OCI-LY1 (cell line): ENCODE results near the gene PCDH12.

ENCODE experiments used
- H2AFZ ChIP-seq: fragments of 200-600 bp; sonication (generic), shearing (Covaris generic); 2 replicates; pipeline ENCODE4 v1.6.0; 2014; ENCODE audit warnings: antibody characterized with exemption, mild to moderate bottlenecking, low read length
- H3F3A ChIP-seq: fragments of 200-600 bp; sonication (generic), shearing (Covaris generic); 2 replicates; pipeline ENCODE4 v1.6.0; 2014; ENCODE audit warnings: mild to moderate bottlenecking, antibody characterized with exemption, low read length, moderate library complexity; ENCODE audit not compliant: insufficient read depth
- H3K27ac ChIP-seq: fragments of 200-600 bp; sonication (generic); 2 replicates; pipeline ENCODE4 v1.5.1; 2014; ENCODE audit warnings: low read length, mixed run types, mild to moderate bottlenecking, low read depth; ENCODE audit not compliant: poor library complexity, severe bottlenecking
- H3K27me3 ChIP-seq: fragments of 200-600 bp; sonication (generic); 2 replicates; pipeline ENCODE4 v1.6.0; 2014; ENCODE audit warnings: antibody characterized with exemption, mild to moderate bottlenecking, low read length, moderate library complexity; ENCODE audit not compliant: insufficient read depth
- H3K36me3 ChIP-seq: fragments of 200-600 bp; sonication (generic); 2 replicates; pipeline ENCODE4 v1.6.1; 2014; ENCODE audit warnings: mild to moderate bottlenecking, antibody characterized with exemption, low read length, moderate library complexity, mixed read lengths; ENCODE audit not compliant: insufficient read depth
- H3K4me1 ChIP-seq: fragments of 200-600 bp; sonication (generic); 2 replicates; pipeline ENCODE4 v1.5.1; 2014; ENCODE audit warnings: mild to moderate bottlenecking, low read length, moderate library complexity; ENCODE audit not compliant: insufficient read depth, severe bottlenecking
- H3K4me2 ChIP-seq: fragments of 200-600 bp; sonication (generic), shearing (Covaris generic); 2 replicates; pipeline ENCODE4 v1.6.1; 2014; ENCODE audit warnings: low read length
- H3K4me3 ChIP-seq: fragments of 200-600 bp; sonication (generic); 2 replicates; pipeline ENCODE4 v1.5.1; 2014; ENCODE audit warnings: low read length, low read depth, mild to moderate bottlenecking, mixed read lengths; ENCODE audit not compliant: poor library complexity, severe bottlenecking
- H3K79me2 ChIP-seq: fragments of 200-600 bp; shearing (Covaris generic); 2 replicates; pipeline ENCODE4 v1.6.1; 2016; ENCODE audit warnings: mixed run types, low read length, mixed read lengths; ENCODE audit not compliant: insufficient read depth
- H3K9ac ChIP-seq: fragments of 200-600 bp; sonication (generic), shearing (Covaris generic); 2 replicates; pipeline ENCODE4 v1.6.1; 2014; ENCODE audit warnings: mild to moderate bottlenecking, low read length, mixed read lengths
- H3K9me2 ChIP-seq: fragments of 200-600 bp; sonication (generic), shearing (Covaris generic); 2 replicates; pipeline ENCODE4 v1.6.1; 2014; ENCODE audit warnings: low read depth, mild to moderate bottlenecking, low read length, mixed read lengths
- H3K9me3 ChIP-seq: fragments of 200-600 bp; shearing (Covaris generic); 2 replicates; pipeline ENCODE4 v1.6.1; 2014; ENCODE audit warnings: low read length, mixed read lengths
- H4K20me1 ChIP-seq: fragments of 200-600 bp; sonication (generic), shearing (Covaris generic); 2 replicates; pipeline ENCODE4 v1.6.0; 2016; ENCODE audit warnings: mild to moderate bottlenecking, low read length; ENCODE audit not compliant: insufficient read depth
- CTCF ChIP-seq: fragments of 200-600 bp; sonication (generic), shearing (Covaris generic); IDR thresholded peaks from 2 replicates; pipeline ENCODE4 v1.5.1; 2017; ENCODE audit warnings: mild to moderate bottlenecking, antibody characterized with exemption, low read length, moderate library complexity, mixed read lengths
- EZH2 ChIP-seq: fragments of 200-600 bp; sonication (generic), shearing (Covaris generic); IDR thresholded peaks from 2 replicates; pipeline ENCODE4 v1.8.0; 2017; ENCODE audit warnings: borderline replicate concordance, mixed run types, mild to moderate bottlenecking, antibody characterized with exemption, low read length, moderate library complexity, mixed read lengths

The PCDH12 gene

GRCh38 chr5:141997358-141997960 is 39.5 kb upstream of the PCDH12 start:
- Histone ChIP-seq H3K4me3 (no peak overlapping the region), H3K36me3 (peaks cover 61% of the 10 kb centered on the region), H3K9me2 (no peaks in the 10 kb centered on the region), H3K79me2 (no peaks in the 10 kb centered on the region), H3K4me1 (no peaks in the 10 kb centered on the region), H3K27me3 (no peaks in the 10 kb centered on the region), H3K9ac (no peak overlapping the region), H4K20me1 (no peaks in the 10 kb centered on the region), H3F3A (no peaks in the 10 kb centered on the region; the same call in 1 of the 2 replicates), H3K4me2 (no peak overlapping the region), H3K9me3 (no peaks in the 10 kb centered on the region), H2AFZ (no peak overlapping the region), H3K27ac (no peak overlapping the region)
- TF ChIP-seq EZH2 (no peak), CTCF (no peak)

DNA sequence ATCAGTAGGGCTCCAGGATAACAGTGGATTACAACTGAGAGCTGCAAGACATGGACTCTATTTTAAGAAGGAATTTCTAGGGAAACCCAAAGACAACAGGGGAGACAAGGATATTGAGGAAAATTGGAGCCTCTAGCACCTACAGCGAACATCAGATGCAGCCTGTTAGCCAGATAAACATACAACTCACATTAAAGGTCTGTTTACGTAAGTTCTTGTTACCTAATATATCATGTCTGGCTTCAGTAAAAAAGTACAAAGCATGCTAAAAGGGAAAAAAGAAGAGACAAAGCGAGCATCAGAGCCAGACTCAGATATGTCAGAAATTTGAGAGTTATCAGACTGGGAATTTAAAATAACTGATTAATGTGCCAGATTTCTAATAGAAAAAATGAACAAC is 37.7 kb upstream of the PCDH12 start:
- no peaks in the 10 kb centered on the region for H3K9me2 ChIP-seq
- no peak overlapping the region for H3K4me2 ChIP-seq
- no peaks in the 10 kb centered on the region for H3K79me2 ChIP-seq
- H3K4me3 ChIP-seq: no peak overlapping the region
- no peak overlapping the region for H2AFZ ChIP-seq
- TF ChIP-seq EZH2 (no peak), CTCF (no peak)
- H3K9ac ChIP-seq: no peak overlapping the region
- no peaks in the 10 kb centered on the region for H3K4me1 ChIP-seq
- no peak overlapping the region for H3K27ac ChIP-seq
- H3K9me3 ChIP-seq: no peaks in the 10 kb centered on the region
- H3F3A ChIP-seq: no peaks in the 10 kb centered on the region; the same call in 1 of the 2 replicates
- H4K20me1 ChIP-seq: no peaks in the 10 kb centered on the region
- H3K27me3 ChIP-seq: no peaks in the 10 kb centered on the region
- H3K36me3 ChIP-seq: peaks cover 52% of the 10 kb centered on the region

DNA sequence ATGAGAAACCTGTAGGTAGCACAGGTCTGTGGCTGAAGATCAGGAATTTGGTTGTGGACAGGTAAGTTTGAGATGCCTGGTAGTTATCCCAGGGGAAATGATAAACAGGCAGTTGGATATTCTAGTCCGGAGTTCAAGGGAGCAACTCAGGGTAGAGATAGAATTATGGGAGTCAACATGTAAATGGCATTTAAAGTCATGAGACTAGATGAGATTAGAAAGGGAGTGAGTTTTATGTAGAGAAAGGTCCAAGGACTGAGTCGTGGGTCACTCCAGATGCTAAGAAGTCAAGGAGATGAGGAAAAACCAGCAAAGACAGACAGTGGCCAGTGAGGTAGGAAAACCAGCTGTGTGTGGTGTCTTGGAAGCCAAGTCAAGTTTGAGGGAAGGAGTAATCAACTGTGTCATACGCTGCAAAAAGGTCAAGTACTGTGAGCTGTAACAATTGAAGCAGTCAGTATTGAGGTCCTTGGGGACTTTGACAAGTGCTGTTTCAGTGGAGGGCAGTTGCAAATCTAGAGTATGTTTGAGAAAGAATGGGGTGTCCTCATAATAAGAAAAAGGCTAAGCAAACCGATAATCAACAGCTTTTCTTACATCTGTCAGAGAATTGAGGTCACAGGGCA is 36.6 kb upstream of the PCDH12 start:
- Histone ChIP-seq H3F3A (no peaks in the 10 kb centered on the region; the same call in 1 of the 2 replicates), H2AFZ (no peak overlapping the region), H3K9me2 (no peaks in the 10 kb centered on the region), H3K27ac (no peak overlapping the region), H3K4me1 (no peaks in the 10 kb centered on the region), H3K79me2 (no peaks in the 10 kb centered on the region), H3K27me3 (no peaks in the 10 kb centered on the region), H3K4me3 (no peak overlapping the region), H3K36me3 (peaks cover 56% of the 10 kb centered on the region), H3K4me2 (no peak overlapping the region), H4K20me1 (no peaks in the 10 kb centered on the region), H3K9me3 (no peaks in the 10 kb centered on the region), H3K9ac (no peak overlapping the region)
- TF ChIP-seq CTCF (no peak), EZH2 (no peak)
